K562 (cell line): ENCODE measurements around the gene PRKAR1B. TPM values are rescaled to one million over a fixed set of nuclear protein-coding genes. Genes with fewer than 3 reads are reported as not detected.

Source experiments
- ATAC-seq: fragments of 200-7000 bp; cut with Tn5 transposase; 3 replicates; pipeline ENCODE4 v1.9.1; 2020; ENCODE audit warnings: moderate library complexity
- BruUV-seq: library from RNA; stranded (reverse); fragments of 400-500 nt; replicated peaks from 2 replicates; lab custom pipeline; 2021; lab: Mats Ljungman, UMichigan
- CTCF ChIA-PET: fragments of 300-600 bp; formaldehyde crosslinking; extraction: SDS; loops from one replicate; lab custom pipeline; 2021; ENCODE audit warnings: low intra/inter-chr PET ratio; lab: Yijun Ruan, JAX
- POLR2A ChIA-PET: fragments of 300-600, 350-650 bp; sonication (Branson Sonifier 250); formaldehyde crosslinking; extraction: SDS; loops from one replicate; lab custom pipeline; 2021; ENCODE audit warnings: antibody characterized with exemption, inconsistent platforms; lab: Yijun Ruan, JAX
- DNase-seq, 4 experiments: peaks; one replicate each; pipeline versions ENCODE4 v3.0.0 to v3.0.0-alpha.2; 2011 to 2018; ENCODE audit warnings: low spot score in 3 of 4, mixed read lengths in 3 of 4; ENCODE audit errors: extremely low read depth in 1 of 4
- FAIRE-seq: peaks from 2 replicates; lab custom pipeline; 2011; peaks lifted over from hg19 to GRCh38; lab: Jason Lieb, UNC
- H2AFZ ChIP-seq: 2 replicates; pipeline ENCODE4 v1.6.0; 2011; ENCODE audit warnings: low read depth, low read length, control low read depth, inconsistent platforms
- H3K27ac ChIP-seq: fragments of 200-600 bp; 3 replicates; pipeline ENCODE4 v1.8.0; 2011; ENCODE audit warnings: low read depth, mild to moderate bottlenecking, control low read depth, inconsistent platforms, low read length, moderate library complexity, mixed read lengths; ENCODE audit errors: extremely low read depth
- H3K27me3 ChIP-seq, 2 experiments: fragments of 300-600 bp in 1 of 2; 2 replicates in 1 of 2; 3 replicates in 1 of 2; pipeline versions ENCODE4 v1.6.0 to v1.8.0; 2011; ENCODE audit warnings: inconsistent platforms in 2 of 2, low read length in 2 of 2, mild to moderate bottlenecking in 1 of 2, mixed read lengths in 1 of 2, moderate library complexity in 1 of 2; ENCODE audit not compliant: control insufficient read depth in 2 of 2, insufficient read depth in 2 of 2
- H3K36me3 ChIP-seq: fragments of 300-600 bp; 3 replicates; pipeline ENCODE4 v1.8.0; 2011; ENCODE audit warnings: mild to moderate bottlenecking, low read length, inconsistent platforms; ENCODE audit not compliant: control insufficient read depth, insufficient read depth
- H3K4me1 ChIP-seq, 2 experiments: fragments of 200-600 bp in 1 of 2; replicated peaks in 1 of 2; 2 replicates in 1 of 2; 3 replicates in 1 of 2; pipeline versions ENCODE4 v1.5.1 to v1.8.0; 2011; ENCODE audit warnings: inconsistent platforms in 2 of 2, low read length in 2 of 2, mild to moderate bottlenecking in 1 of 2, mixed read lengths in 1 of 2, moderate library complexity in 1 of 2; ENCODE audit not compliant: control insufficient read depth in 2 of 2, insufficient read depth in 2 of 2
- H3K4me2 ChIP-seq: 2 replicates; pipeline ENCODE4 v1.6.1; 2011; ENCODE audit warnings: low read length, control low read depth, inconsistent platforms, mixed read lengths; ENCODE audit not compliant: insufficient read depth
- H3K4me3 ChIP-seq: fragments of 200-600 bp; sonication (generic), shearing (Covaris generic); 2 replicates; pipeline ENCODE4 v1.5.1; 2016; ENCODE audit warnings: control low read depth, inconsistent platforms
- H3K79me2 ChIP-seq: fragments of 200-600 bp; 3 replicates; pipeline ENCODE4 v1.8.0; 2011; ENCODE audit warnings: low read length, inconsistent platforms; ENCODE audit not compliant: control insufficient read depth, insufficient read depth
- H3K9ac ChIP-seq, 2 experiments: 2 replicates each; pipeline versions ENCODE4 v1.6.0 to v1.6.1; 2011; ENCODE audit warnings: low read depth in 2 of 2, low read length in 2 of 2, control low read depth in 1 of 2, inconsistent platforms in 1 of 2, mild to moderate bottlenecking in 1 of 2, mixed read lengths in 1 of 2; ENCODE audit not compliant: insufficient read depth in 1 of 2
- H3K9me1 ChIP-seq: one replicate; pipeline ENCODE4 v1.6.0; 2011; ENCODE audit warnings: inconsistent platforms, mild to moderate bottlenecking, low read length, moderate library complexity; ENCODE audit not compliant: control insufficient read depth, insufficient read depth
- H3K9me3 ChIP-seq: replicated peaks from 2 replicates; pipeline ENCODE4 v1.5.1; 2011; ENCODE audit warnings: low read depth, low read length, inconsistent platforms; ENCODE audit not compliant: control insufficient read depth, insufficient read depth
- H4K20me1 ChIP-seq: replicated peaks from 2 replicates; pipeline ENCODE4 v1.6.1; 2011; ENCODE audit warnings: low read length, inconsistent platforms, mixed read lengths; ENCODE audit not compliant: control insufficient read depth, insufficient read depth
- E2F8 ChIP-seq: fragments of 450-650 bp; IDR thresholded peaks from 2 replicates; pipeline ENCODE4 v1.7.1; 2018; ENCODE audit warnings: mild to moderate bottlenecking, low read depth; ENCODE audit not compliant: partially characterized antibody
- HBP1 ChIP-seq: fragments of 450-650 bp; formaldehyde crosslinking; IDR thresholded peaks from 2 replicates; pipeline ENCODE4 v1.4.0; 2022; ENCODE audit warnings: missing genetic modification characterization
- PRMT5 ChIP-seq: sonication (generic); formaldehyde crosslinking; IDR thresholded peaks from 2 replicates; pipeline ENCODE4 v1.5.0; 2020; ENCODE audit warnings: missing genetic modification reagents
- PYGO2 ChIP-seq: fragments of 450-650 bp; IDR thresholded peaks from 2 replicates; pipeline ENCODE4 v1.6.1; 2016; ENCODE audit warnings: mild to moderate bottlenecking, missing genetic modification characterization, moderate library complexity, missing compliant biosample characterization
- RFX7 ChIP-seq: fragments of 250-450 bp; sonication (Bioruptor Pico); IDR thresholded peaks from 2 replicates; pipeline ENCODE4 v1.5.1; 2021; ENCODE audit warnings: mild to moderate bottlenecking
- WGBS: fragments of 100-300 bp; shearing (Covaris generic); methylation state at CpG from one replicate; pipeline ENCODE4 v1.1.6; 2016; ENCODE audit warnings: low coverage, mixed read lengths; ENCODE audit not compliant: insufficient coverage; ENCODE audit errors: missing lambda C conversion rate; 5-methylcytosine and 5-hydroxymethylcytosine counted together
- in situ Hi-C: fragments of 300-500 bp; cut with MboI; formaldehyde crosslinking; loops from 4 replicates; pipeline ENCODE4 v1.15.0; 2018; ENCODE audit warnings: inconsistent platforms, mixed read lengths
- intact Hi-C: fragments of 100-400 bp; cut with micrococcal nuclease; formaldehyde crosslinking; loops from 2 replicates; pipeline ENCODE4 v1.14.2; 2022
- polyA plus RNA-seq, 8 experiments: library from polyadenylated mRNA; depleted of rRNA in 4 of 8; stranded (reverse) in 5 of 8; unstranded in 3 of 8; fragments of >200 nt; fragmentation: Nextera tagmentation in 2 of 8; fragmentation: Illumina TruSeq in 1 of 8; extraction: Ambion mirVana in 2 of 8; extraction: Trizol in 1 of 8; gene quantifications; 2 replicates each; pipeline versions ENCODE4 v1.2.1 to v1.2.3, GENCODE V29; 2011 to 2014; ENCODE audit warnings: inconsistent platforms in 1 of 8, missing spikeins in 1 of 8
- total RNA-seq, 7 experiments: library from RNA; depleted of rRNA in 6 of 7; stranded (reverse); fragments of >200 nt in 6 of 7; fragmentation: Illumina TruSeq in 2 of 7; extraction: Trizol in 2 of 7; gene quantifications; 2 replicates each; pipeline versions ENCODE4 v1.2.1 to v1.2.3, GENCODE V29; 2011 to 2021; ENCODE audit warnings: low replicate concordance in 1 of 7

Gene PRKAR1B
- total and polyA plus RNA-seq, 9 of the 15 experiments (the other 6 are each of a cell fraction or from before 2014, with no cell fraction given), result 0.99 to 30.5 (median 12.7) TPM

- no peak overlapping the region for H2AFZ ChIP-seq
- in situ Hi-C loops (no loop called here), intact Hi-C loops (no loop called here)
- H3K9me1 ChIP-seq, result no peaks in the 10 kb centered on the region
- no peak overlapping the region for H3K9ac ChIP-seq
- no peaks in the 10 kb centered on the region for H3K79me2 ChIP-seq
- CTCF ChIA-PET, result no interaction called here
- DNase-seq (no peak), ATAC-seq (no peak), FAIRE-seq (no peak)
- no peak overlapping the region for H3K27ac ChIP-seq
- no peaks in the 10 kb centered on the region; the same call in 2 of the 3 replicates for H3K36me3 ChIP-seq
- POLR2A ChIA-PET, result interaction anchor here (0.5 to 1.2 kb wide), 3 partner anchors 9 to 604 kb away, joined by 3 to 4 read pairs (median 3); no protein-coding TSS in a partner anchor
- no peaks in the 10 kb centered on the region for H3K27me3 ChIP-seq
- H3K4me3 ChIP-seq, result no peak overlapping the region
- peaks cover 20% of the 10 kb centered on the region for H3K9me3 ChIP-seq
- no peak overlapping the region for H3K4me2 ChIP-seq
- no peaks in the 10 kb centered on the region for H4K20me1 ChIP-seq
- TF ChIP-seq HBP1, result no peak
- no peak for TF ChIP-seq RFX7 (CRISPR knock-in tag)
- TF ChIP-seq E2F8, result no peak
- no peak for TF ChIP-seq PYGO2 (tag)
- TF ChIP-seq PRMT5, result no peak
- peaks cover 5 to 24% of the 10 kb centered on the region in 2 experiments; a peak in 3 of 5 replicates for H3K4me1 ChIP-seq
- 89% methylated on average over 17 of the region's 23 CpGs for WGBS
- no TSS peak for BruUV-seq
These were observed 109.2 kb downstream of the PRKAR1B start for GRCh38 chr7:617614-618538.
